ENCODE measurements around the gene ASCC1. TPM values are rescaled to one million over a fixed set of nuclear protein-coding genes. Genes with fewer than 3 reads are reported as not detected.
A peak's percentile ranks its signal among the peaks of the same experiment; 100 is the strongest.

ASCC1 gene
- total RNA-seq, 1 donor from 2014 or later = 33.3 TPM

GRCh38 chr10:72093450-72093849 lies 122.6 kb downstream of the ASCC1 start:
- TF ChIP-seq, protein P1, sequence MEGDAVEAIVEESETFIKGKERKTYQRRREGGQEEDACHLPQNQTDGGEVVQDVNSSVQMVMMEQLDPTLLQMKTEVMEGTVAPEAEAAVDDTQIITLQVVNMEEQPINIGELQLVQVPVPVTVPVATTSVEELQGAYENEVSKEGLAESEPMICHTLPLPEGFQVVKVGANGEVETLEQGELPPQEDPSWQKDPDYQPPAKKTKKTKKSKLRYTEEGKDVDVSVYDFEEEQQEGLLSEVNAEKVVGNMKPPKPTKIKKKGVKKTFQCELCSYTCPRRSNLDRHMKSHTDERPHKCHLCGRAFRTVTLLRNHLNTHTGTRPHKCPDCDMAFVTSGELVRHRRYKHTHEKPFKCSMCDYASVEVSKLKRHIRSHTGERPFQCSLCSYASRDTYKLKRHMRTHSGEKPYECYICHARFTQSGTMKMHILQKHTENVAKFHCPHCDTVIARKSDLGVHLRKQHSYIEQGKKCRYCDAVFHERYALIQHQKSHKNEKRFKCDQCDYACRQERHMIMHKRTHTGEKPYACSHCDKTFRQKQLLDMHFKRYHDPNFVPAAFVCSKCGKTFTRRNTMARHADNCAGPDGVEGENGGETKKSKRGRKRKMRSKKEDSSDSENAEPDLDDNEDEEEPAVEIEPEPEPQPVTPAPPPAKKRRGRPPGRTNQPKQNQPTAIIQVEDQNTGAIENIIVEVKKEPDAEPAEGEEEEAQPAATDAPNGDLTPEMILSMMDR (IDR thresholded peaks at IDR 0.05; ENCODE audit: partially characterized antibody, unreplicated experiment) = no peak
- Mint-ChIP-seq H3K27ac (ENCODE audit: unreplicated experiment) (no peak overlapping the region), H3K4me3 (ENCODE audit: unreplicated experiment) (no peak overlapping the region), H3K36me3 (ENCODE audit: unreplicated experiment) (no peaks in the 10 kb centered on the region), H3K27me3 (ENCODE audit: unreplicated experiment) (peaks cover 12% of the 10 kb centered on the region), H3K4me1 (ENCODE audit: low read depth, unreplicated experiment) (peaks cover 21% of the 10 kb centered on the region), H3K9me3 (ENCODE audit: unreplicated experiment) (peaks cover 13% of the 10 kb centered on the region)
- DNase-seq = no peak

DNA sequence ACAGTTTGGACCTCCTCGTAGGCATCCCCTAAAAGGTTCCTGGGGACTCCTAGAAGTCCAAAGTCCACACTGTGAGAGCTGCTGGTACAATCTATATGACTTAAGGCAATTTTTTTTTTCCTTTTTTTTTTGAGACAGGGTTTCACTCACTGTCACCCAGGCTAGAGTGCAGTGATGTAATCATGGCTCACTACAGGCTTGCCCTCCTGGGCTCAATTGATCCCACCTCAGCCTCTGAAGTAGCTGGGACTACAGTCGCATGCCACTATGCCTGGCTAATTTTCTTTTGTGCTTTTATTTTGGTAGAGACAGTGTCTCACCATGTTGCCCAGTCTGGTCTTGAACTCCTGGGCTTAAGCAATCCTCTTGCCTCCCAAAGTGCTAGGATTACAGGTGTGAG lies 123.1 kb downstream of the ASCC1 start:
- TF ChIP-seq, protein P1 (IDR thresholded peaks at IDR 0.05; ENCODE audit: partially characterized antibody, unreplicated experiment) = no peak
- Mint-ChIP-seq H3K9me3 (ENCODE audit: unreplicated experiment) (peaks cover 16% of the 10 kb centered on the region), H3K4me3 (ENCODE audit: unreplicated experiment) (no peak overlapping the region), H3K27ac (ENCODE audit: unreplicated experiment) (no peak overlapping the region), H3K36me3 (ENCODE audit: unreplicated experiment) (no peaks in the 10 kb centered on the region), H3K4me1 (ENCODE audit: low read depth, unreplicated experiment) (peaks cover 21% of the 10 kb centered on the region), H3K27me3 (ENCODE audit: unreplicated experiment) (peaks cover 15% of the 10 kb centered on the region)
- DNase-seq = no peak

DNA sequence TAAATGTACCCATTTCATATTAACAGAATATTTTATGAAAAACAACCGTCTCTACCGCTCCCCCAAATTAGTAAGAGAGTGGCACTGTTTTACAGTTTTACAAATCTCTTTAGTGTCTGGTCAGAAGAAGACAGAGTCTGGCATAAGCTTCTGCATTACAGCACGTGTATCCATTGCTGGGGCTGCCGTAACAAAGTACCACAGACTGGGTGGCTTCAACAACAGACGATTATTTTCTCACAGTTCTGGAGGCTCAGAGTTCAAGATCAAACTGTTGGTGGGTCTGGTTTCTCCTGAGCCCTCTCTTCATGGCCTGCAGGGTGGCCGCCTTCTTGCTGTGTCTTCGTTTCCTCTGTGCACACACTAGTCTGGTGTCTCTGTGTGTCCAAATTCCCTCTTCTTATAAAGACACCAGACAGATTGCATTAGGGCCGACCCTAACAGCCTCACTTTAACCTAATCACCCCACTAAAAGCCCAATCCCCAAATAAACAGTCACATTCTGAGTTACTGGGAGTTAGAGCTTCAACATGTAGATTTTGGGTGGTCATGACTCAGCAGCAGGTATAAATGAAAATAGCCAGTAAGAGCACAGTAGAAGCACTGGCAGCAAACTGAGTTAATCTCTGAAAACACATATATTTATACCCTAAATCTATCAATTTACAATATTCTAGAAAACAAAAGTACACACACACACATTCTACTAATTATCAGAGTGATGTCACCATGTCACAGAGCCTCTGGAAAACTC lies 123.7 kb downstream of the ASCC1 start:
- H3K27ac Mint-ChIP-seq (ENCODE audit: unreplicated experiment) = peak overlapping the region; percentile 55
- H3K9me3 Mint-ChIP-seq (ENCODE audit: unreplicated experiment) = peaks cover 16% of the 10 kb centered on the region

DNA sequence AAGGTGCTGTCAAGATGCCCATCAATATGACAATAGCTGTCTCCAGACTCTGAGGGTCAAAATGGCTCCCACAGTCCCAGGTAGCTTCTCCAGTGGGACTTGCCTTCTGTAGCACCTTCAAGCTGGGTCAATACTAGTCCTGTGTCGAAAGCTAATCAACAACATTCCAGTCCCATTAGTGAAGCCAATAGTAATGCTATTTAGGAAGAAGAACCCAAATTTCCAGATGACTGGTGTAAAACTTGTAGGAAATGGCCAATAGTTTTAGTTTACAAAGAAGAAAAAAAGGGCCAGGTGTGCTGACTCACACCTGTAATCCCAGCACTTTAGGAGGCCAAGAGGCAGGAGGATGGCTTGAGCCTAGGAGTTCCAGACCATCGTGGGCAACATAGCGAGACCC lies 125.8 kb downstream of the ASCC1 start:
- TF ChIP-seq, protein P1 (IDR thresholded peaks at IDR 0.05; ENCODE audit: partially characterized antibody, unreplicated experiment) = no peak
- Mint-ChIP-seq H3K27ac (ENCODE audit: unreplicated experiment) (peak overlapping the region; percentile 100), H3K36me3 (ENCODE audit: unreplicated experiment) (no peaks in the 10 kb centered on the region), H3K4me1 (ENCODE audit: low read depth, unreplicated experiment) (peaks cover 28% of the 10 kb centered on the region), H3K27me3 (ENCODE audit: unreplicated experiment) (peaks cover 26% of the 10 kb centered on the region), H3K4me3 (ENCODE audit: unreplicated experiment) (no peak overlapping the region), H3K9me3 (ENCODE audit: unreplicated experiment) (peaks cover 27% of the 10 kb centered on the region)
- DNase-seq = no peak

More for the DNA sequence above, 123.7 kb downstream of the ASCC1 start:
- TF ChIP-seq, protein P1 (IDR thresholded peaks at IDR 0.05; ENCODE audit: partially characterized antibody, unreplicated experiment) = no peak
- Mint-ChIP-seq H3K4me1 (ENCODE audit: low read depth, unreplicated experiment) (peaks cover 21% of the 10 kb centered on the region), H3K36me3 (ENCODE audit: unreplicated experiment) (no peaks in the 10 kb centered on the region), H3K4me3 (ENCODE audit: unreplicated experiment) (no peak overlapping the region), H3K27me3 (ENCODE audit: unreplicated experiment) (peaks cover 15% of the 10 kb centered on the region)
- DNase-seq = no peak

DNA sequence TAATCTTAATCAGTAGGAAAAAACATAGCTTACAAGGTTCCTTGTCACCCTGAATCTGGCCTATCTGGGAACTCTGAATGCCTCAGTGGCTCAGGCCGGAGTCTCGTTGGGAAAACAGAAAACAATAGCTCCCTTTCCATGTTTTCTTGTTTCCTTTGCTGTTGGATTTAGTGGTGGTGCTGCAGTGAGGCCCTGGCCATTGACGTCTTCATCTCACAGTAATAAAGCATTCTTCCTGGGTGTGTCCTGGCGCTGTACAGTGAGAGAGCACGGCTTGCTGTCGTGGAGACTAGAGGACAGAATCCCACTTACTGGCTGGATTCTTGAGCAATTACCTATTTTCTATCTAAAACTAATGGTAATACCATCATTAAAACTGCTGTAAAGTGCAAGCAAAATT lies 126.5 kb downstream of the ASCC1 start:
- TF ChIP-seq, protein P1 (IDR thresholded peaks at IDR 0.05; ENCODE audit: partially characterized antibody, unreplicated experiment) = no peak
- H3K27ac Mint-ChIP-seq (ENCODE audit: unreplicated experiment) = peak overlapping the region; percentile 100
- peaks cover 35% of the 10 kb centered on the region for H3K4me1 Mint-ChIP-seq (ENCODE audit: low read depth, unreplicated experiment)
- peaks cover 30% of the 10 kb centered on the region for H3K27me3 Mint-ChIP-seq (ENCODE audit: unreplicated experiment)
- peak overlapping the region; percentile 68 for H3K4me3 Mint-ChIP-seq (ENCODE audit: unreplicated experiment)
- no peak for DNase-seq
- peaks cover 31% of the 10 kb centered on the region for H3K9me3 Mint-ChIP-seq (ENCODE audit: unreplicated experiment)
- H3K36me3 Mint-ChIP-seq (ENCODE audit: unreplicated experiment) = no peaks in the 10 kb centered on the region

All from glutamatergic neuron (in vitro differentiated cells).